Measurements from ENCODE around the gene PRR15. TPM values are rescaled to one million over a fixed set of nuclear protein-coding genes. Genes with fewer than 3 reads are reported as not detected.

PRR15 gene
- total RNA-seq, 1 experiment from 2014 or later = 2.9 TPM

DNA sequence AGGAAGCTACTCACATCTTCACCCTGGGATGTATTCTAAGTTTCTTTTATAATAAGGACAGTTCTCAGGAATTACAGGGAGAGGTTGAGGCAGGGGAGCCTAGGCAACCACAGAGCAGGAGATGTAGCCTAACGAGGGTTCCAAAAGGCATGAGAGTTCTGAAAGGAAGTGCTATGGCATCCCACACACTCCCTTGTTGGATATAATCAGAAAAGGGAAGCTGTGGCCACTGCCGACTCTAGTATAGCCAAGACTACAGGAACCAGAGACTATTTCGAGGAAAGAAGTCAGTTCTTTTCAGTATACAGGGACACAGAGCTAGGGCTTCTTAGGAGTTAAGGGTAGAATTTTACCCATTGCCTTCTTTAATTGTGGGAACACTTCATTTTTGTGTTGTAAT is 11.0 kb downstream of the PRR15 start:
- Histone ChIP-seq H3K27ac (ENCODE audit: low read depth, low read length) (no peak overlapping the region), H2AFZ (ENCODE audit: low read depth, low read length, poor library complexity, severe bottlenecking) (no peak overlapping the region), H3K4me1 (ENCODE audit: control insufficient read depth in 1 of 2, insufficient read depth in 2 of 2, low read length in 2 of 2) (peaks cover 0 to 2% of the 10 kb centered on the region in 2 experiments; a peak in 1 of 4 replicates), H3K4me3 (replicated peaks in 1 of 2; ENCODE audit: low read depth in 1 of 2, low read length in 2 of 2) (no peak overlapping the region), H4K20me1 (ENCODE audit: insufficient read depth) (no peaks in the 10 kb centered on the region), H3K9ac (ENCODE audit: low read length) (no peak overlapping the region), H3K4me2 (ENCODE audit: low read length) (no peak overlapping the region), H3K9me2 (ENCODE audit: insufficient read depth) (no peaks in the 10 kb centered on the region), H3K9me3 (ENCODE audit: control insufficient read depth in 1 of 2, insufficient read depth in 1 of 2, low read depth in 1 of 2, low read length in 2 of 2) (no peaks in the 10 kb centered on the region; a peak in 1 of 4 replicates), H3K36me3 (ENCODE audit: control insufficient read depth in 1 of 2, insufficient read depth in 2 of 2, low read length in 2 of 2) (no peaks in the 10 kb centered on the region), H3K79me2 (ENCODE audit: insufficient read depth, low read length) (no peaks in the 10 kb centered on the region), H3K27me3 (ENCODE audit: insufficient read depth, low read length) (no peaks in the 10 kb centered on the region)
- TF ChIP-seq JUND (IDR thresholded peaks at IDR 0.05) (no peak), POLR2AphosphoS5 (IDR thresholded peaks at IDR 0.05; ENCODE audit: low read depth, low read length) (no peak), FOSL1 (IDR thresholded peaks at IDR 0.05; ENCODE audit: low read depth) (no peak), YY1 (IDR thresholded peaks at IDR 0.05; ENCODE audit: extremely low read depth, insufficient replicate concordance, low read depth, low read length) (no peak), EZH2 (IDR thresholded peaks at IDR 0.05) (no peak)
- TF ChIP-seq, protein P1, sequence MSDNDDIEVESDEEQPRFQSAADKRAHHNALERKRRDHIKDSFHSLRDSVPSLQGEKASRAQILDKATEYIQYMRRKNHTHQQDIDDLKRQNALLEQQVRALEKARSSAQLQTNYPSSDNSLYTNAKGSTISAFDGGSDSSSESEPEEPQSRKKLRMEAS (IDR thresholded peaks at IDR 0.05) = no peak
- ChIA-PET RAD21 (ENCODE audit: low non-redundant PET in 1 of 2, low total read pairs in 2 of 2, uncharacterized antibody in 2 of 2, unreplicated experiment in 2 of 2) (no interaction called here), CTCF (no interaction called here), POLR2A (no interaction called here)
- intact Hi-C loops (cut with micrococcal nuclease) = no loop called here
- ATAC-seq (no peak), DNase-seq (ENCODE audit: low read depth, low spot score) (no peak)
- BruUV-seq (replicated peaks) = no TSS peak

DNA sequence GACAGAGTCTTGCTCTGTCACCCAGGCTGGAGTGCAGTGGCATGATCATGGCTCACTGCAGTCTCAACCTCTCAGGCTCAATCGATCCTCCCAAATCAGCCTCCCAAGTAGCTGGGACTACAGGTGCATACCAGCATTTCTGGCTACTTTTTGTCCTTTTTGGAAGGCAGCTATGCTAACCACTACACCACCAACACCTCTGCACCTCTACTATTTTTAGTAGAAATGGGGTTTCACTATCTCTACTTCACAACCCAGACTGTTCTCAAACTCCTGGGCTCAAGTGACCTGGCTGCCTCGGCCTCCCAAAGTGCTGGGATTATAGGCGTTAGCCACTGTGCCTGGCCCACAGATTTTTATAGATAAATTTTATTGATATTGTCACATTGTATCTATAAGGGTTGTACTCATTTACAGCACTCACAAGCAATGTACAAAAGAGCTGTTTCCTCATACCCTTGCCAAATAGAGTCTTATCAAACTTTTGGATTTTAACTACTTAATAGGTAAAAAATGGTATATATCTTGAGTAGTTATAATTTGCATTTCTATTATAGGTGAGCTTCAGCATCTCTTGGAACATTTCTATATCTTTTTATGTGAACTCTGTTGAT is 23.7 kb downstream of the PRR15 start:
- no peaks in the 10 kb centered on the region for H3K79me2 ChIP-seq (ENCODE audit: insufficient read depth, low read length)
- H3K4me2 ChIP-seq (ENCODE audit: low read length) = no peak overlapping the region
- intact Hi-C loops (cut with micrococcal nuclease) = no loop called here
- H3K27me3 ChIP-seq (ENCODE audit: insufficient read depth, low read length) = no peaks in the 10 kb centered on the region
- H2AFZ ChIP-seq (ENCODE audit: low read depth, low read length, poor library complexity, severe bottlenecking) = no peak overlapping the region
- RAD21 ChIA-PET (ENCODE audit: low non-redundant PET in 1 of 2, low total read pairs in 2 of 2, uncharacterized antibody in 2 of 2, unreplicated experiment in 2 of 2) = no interaction called here
- POLR2A ChIA-PET = no interaction called here
- H3K36me3 ChIP-seq (ENCODE audit: control insufficient read depth in 1 of 2, insufficient read depth in 2 of 2, low read length in 2 of 2) = no peaks in the 10 kb centered on the region
- no TSS peak for BruUV-seq (replicated peaks)
- no peak overlapping the region for H3K9ac ChIP-seq (ENCODE audit: low read length)
- H3K4me3 ChIP-seq (replicated peaks in 1 of 2; ENCODE audit: low read depth in 1 of 2, low read length in 2 of 2) = no peak overlapping the region
- H4K20me1 ChIP-seq (ENCODE audit: insufficient read depth) = no peaks in the 10 kb centered on the region
- DNase-seq (ENCODE audit: low read depth, low spot score) (no peak), ATAC-seq (no peak)
- peaks cover 0 to 2% of the 10 kb centered on the region in 2 experiments; a peak in 1 of 4 replicates for H3K4me1 ChIP-seq (ENCODE audit: control insufficient read depth in 1 of 2, insufficient read depth in 2 of 2, low read length in 2 of 2)
- no peak overlapping the region for H3K27ac ChIP-seq (ENCODE audit: low read depth, low read length)
- H3K9me3 ChIP-seq (ENCODE audit: control insufficient read depth in 1 of 2, insufficient read depth in 1 of 2, low read depth in 1 of 2, low read length in 2 of 2) = no peaks in the 10 kb centered on the region
- CTCF ChIA-PET = no interaction called here
- H3K9me2 ChIP-seq (ENCODE audit: insufficient read depth) = no peaks in the 10 kb centered on the region
- TF ChIP-seq, protein P2, sequence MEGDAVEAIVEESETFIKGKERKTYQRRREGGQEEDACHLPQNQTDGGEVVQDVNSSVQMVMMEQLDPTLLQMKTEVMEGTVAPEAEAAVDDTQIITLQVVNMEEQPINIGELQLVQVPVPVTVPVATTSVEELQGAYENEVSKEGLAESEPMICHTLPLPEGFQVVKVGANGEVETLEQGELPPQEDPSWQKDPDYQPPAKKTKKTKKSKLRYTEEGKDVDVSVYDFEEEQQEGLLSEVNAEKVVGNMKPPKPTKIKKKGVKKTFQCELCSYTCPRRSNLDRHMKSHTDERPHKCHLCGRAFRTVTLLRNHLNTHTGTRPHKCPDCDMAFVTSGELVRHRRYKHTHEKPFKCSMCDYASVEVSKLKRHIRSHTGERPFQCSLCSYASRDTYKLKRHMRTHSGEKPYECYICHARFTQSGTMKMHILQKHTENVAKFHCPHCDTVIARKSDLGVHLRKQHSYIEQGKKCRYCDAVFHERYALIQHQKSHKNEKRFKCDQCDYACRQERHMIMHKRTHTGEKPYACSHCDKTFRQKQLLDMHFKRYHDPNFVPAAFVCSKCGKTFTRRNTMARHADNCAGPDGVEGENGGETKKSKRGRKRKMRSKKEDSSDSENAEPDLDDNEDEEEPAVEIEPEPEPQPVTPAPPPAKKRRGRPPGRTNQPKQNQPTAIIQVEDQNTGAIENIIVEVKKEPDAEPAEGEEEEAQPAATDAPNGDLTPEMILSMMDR (IDR thresholded peaks at IDR 0.05 in 2 of 3, conservative IDR thresholded peaks at IDR 0.05 in 1 of 3; ENCODE audit: borderline replicate concordance in 1 of 3, insufficient read depth in 1 of 3, low read depth in 2 of 3, low read length in 2 of 3) = no peak
- no peak for TF ChIP-seq TCF7L2 (IDR thresholded peaks at IDR 0.05; ENCODE audit: borderline replicate concordance, extremely low read depth, insufficient read depth, insufficient read length)
- TF ChIP-seq ELF1 (IDR thresholded peaks at IDR 0.05; ENCODE audit: borderline replicate concordance, low read depth) = no peak
- TF ChIP-seq FOSL1 (IDR thresholded peaks at IDR 0.05; ENCODE audit: low read depth) = no peak
- TF ChIP-seq EGR1 (IDR thresholded peaks at IDR 0.05; ENCODE audit: low read depth) = no peak
- TF ChIP-seq, protein P1 (IDR thresholded peaks at IDR 0.05) = no peak
- no peak for TF ChIP-seq CEBPB (IDR thresholded peaks at IDR 0.05; ENCODE audit: low read depth)
- no peak for TF ChIP-seq SRF (IDR thresholded peaks at IDR 0.05; ENCODE audit: low read depth)
- TF ChIP-seq ZFX (IDR thresholded peaks at IDR 0.05) = no peak
- TF ChIP-seq POLR2AphosphoS5 (IDR thresholded peaks at IDR 0.05; ENCODE audit: low read depth, low read length) = no peak
- TF ChIP-seq, protein P3, sequence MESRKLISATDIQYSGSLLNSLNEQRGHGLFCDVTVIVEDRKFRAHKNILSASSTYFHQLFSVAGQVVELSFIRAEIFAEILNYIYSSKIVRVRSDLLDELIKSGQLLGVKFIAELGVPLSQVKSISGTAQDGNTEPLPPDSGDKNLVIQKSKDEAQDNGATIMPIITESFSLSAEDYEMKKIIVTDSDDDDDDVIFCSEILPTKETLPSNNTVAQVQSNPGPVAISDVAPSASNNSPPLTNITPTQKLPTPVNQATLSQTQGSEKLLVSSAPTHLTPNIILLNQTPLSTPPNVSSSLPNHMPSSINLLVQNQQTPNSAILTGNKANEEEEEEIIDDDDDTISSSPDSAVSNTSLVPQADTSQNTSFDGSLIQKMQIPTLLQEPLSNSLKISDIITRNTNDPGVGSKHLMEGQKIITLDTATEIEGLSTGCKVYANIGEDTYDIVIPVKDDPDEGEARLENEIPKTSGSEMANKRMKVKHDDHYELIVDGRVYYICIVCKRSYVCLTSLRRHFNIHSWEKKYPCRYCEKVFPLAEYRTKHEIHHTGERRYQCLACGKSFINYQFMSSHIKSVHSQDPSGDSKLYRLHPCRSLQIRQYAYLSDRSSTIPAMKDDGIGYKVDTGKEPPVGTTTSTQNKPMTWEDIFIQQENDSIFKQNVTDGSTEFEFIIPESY (IDR thresholded peaks at IDR 0.05; ENCODE audit: extremely low read depth, insufficient replicate concordance, low read length) = no peak
- TF ChIP-seq, protein P4, sequence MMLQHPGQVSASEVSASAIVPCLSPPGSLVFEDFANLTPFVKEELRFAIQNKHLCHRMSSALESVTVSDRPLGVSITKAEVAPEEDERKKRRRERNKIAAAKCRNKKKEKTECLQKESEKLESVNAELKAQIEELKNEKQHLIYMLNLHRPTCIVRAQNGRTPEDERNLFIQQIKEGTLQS (IDR thresholded peaks at IDR 0.05) = no peak
- TF ChIP-seq EZH2 (IDR thresholded peaks at IDR 0.05) = no peak
- TF ChIP-seq YY1 (IDR thresholded peaks at IDR 0.05; ENCODE audit: extremely low read depth, insufficient replicate concordance, low read depth, low read length) = no peak
- TF ChIP-seq POLR2A (IDR thresholded peaks at IDR 0.05; ENCODE audit: borderline replicate concordance, extremely low read depth, insufficient read depth, insufficient read length) = no peak
